HT1080 (cell line): ENCODE measurements around the gene KCNT1. TPM values are rescaled to one million over a fixed set of nuclear protein-coding genes. Genes with fewer than 3 reads are reported as not detected.

ENCODE experiments used
- DNase-seq: peaks from one replicate; pipeline ENCODE4 v3.0.0-alpha.2; 2015; ENCODE audit warnings: low read depth
- total RNA-seq: library from RNA; depleted of rRNA; stranded (reverse); fragments of >200 nt; shearing (Covaris generic); gene quantifications from 2 replicates; pipeline ENCODE4 v1.2.3, GENCODE V29; 2014

The KCNT1 gene
- total RNA-seq, 1 experiment from 2014 or later = not detected

GRCh38 chr9:135778421-135778820, 76.4 kb downstream of the KCNT1 start:
- DNase-seq = no peak

GRCh38 chr9:135779571-135779970, 77.6 kb downstream of the KCNT1 start:
- no peak for DNase-seq

DNA sequence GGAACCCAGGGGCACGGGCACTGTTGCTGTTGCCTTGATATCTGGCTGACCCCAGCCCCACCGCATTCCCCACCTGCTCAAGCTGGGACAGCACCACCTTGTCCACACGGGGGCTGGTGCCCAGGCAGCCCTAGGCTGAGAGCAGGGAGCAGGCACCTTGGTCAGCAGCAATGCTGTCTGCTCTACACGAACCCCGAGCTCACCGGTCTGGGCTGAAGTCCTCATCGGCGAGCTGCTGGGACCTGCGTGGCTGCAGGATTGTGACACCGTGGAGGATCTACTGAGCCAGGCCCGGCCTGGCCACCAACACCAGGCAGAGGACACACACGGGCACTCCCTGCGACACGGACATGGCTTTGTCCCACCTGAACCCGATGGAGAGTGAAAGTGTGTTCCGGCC, 78.1 kb downstream of the KCNT1 start:
- no peak for DNase-seq

DNA sequence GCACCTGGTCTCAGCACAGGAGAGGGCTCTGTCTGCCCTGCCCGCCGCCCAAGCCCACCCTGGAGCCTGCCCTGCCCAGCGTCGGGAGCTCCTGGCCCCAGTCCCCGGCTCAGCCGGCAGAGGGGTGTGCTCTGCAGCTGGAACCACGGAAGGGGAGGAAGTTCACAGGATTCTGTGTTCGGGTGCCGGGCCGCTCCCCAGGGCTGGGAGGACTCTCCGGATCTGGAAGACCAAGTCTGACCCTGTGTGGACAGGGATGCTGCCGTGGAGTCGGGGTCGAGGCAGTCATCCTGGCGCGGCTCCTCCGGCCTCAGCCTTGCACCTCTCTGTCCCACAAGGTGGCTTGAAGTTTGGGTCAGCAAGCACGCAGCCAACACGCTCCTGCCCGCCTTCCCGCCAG, 78.6 kb downstream of the KCNT1 start:
- DNase-seq = no peak

GRCh38 chr9:135782946-135783345, 81.0 kb downstream of the KCNT1 start:
- no peak for DNase-seq

DNA sequence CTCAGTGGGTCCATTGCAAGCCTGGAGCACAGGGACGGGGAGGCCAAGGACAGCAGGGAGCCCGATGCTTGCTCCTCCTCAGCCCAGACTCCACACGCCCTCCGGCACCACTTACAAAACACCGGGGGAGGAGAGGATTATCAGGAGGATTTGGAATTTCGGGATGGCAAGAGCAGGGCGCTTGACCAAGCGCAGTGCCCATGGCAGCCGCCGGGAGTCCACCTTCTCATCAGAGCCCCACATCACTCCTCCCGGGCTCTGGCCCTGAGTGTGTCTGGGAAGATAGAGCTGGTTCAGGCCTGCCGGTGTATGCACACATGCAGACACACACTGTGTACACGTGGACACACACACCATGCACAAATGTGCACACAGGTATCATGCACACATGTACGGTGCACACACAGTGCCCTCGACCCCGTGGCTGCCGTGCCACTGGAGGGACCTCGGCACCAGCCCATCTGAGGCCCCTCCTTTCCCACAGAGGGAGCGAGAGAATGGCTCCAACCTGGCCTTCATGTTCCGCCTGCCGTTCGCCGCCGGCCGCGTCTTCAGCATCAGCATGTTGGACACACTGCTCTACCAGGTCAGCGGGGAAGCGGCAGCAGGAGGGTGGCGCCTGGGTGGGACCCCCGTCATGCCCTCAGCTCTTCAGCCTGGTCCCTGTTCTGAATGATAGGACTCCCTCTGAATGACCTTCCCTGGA, 81.7 kb downstream of the KCNT1 start:
- no peak for DNase-seq

GRCh38 chr9:135785013-135785575, 83.1 kb downstream of the KCNT1 start:
- DNase-seq = no peak

GRCh38 chr9:135786146-135786690, 84.2 kb downstream of the KCNT1 start:
- no peak for DNase-seq

GRCh38 chr9:135787317-135787716, 85.3 kb downstream of the KCNT1 start:
- DNase-seq = no peak

- no peak for DNase-seq
Observed at GRCh38 chr9:135787776-135788575, 86.0 kb downstream of the KCNT1 start.

- no peak for DNase-seq
Observed at GRCh38 chr9:135788576-135789300, 86.8 kb downstream of the KCNT1 start.

DNA sequence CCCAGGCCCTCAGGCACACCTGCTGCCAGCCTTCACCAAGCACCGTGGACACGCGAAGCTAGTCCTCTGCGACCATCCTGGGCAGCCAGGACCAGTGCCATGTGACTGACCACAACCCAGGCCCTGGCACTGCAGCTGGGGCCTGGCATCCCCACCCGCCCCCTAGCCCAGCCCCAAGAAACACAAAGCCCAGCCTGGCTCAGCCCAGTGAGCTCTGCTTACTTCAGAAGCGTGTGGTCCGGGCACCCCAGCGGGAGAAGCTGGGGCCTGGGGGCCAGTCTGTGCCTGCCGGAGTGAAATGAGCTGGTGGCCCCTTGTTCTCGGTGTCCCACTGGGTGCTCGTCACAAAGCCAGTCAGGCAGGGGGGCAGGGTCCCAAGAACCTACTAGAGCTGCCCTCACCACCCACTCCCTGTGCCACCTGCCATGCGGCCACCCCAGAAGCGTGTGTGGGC, 87.9 kb downstream of the KCNT1 start:
- no peak for DNase-seq

GRCh38 chr9:135790356-135790755, 88.4 kb downstream of the KCNT1 start:
- DNase-seq = no peak

DNA sequence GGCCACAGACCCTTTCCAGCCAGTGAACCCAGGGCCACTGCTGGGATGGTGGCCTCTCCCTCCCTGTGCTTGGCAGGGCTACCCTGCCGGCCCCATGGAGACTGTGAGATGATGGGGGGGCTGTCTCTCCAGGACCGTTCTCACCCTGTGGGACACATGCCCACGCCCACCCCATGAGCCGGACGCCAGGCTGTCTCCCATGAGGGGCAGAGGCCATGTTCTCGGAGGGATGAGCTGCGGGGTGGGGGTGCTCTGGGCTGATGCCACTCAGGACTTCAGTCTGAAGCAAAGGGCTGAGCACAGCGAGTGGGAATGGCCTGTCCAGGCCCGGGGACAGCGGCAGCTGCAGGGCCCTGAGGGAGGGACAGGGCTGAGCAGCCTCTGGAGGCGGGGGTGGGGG, 88.9 kb downstream of the KCNT1 start:
- no peak for DNase-seq

DNA sequence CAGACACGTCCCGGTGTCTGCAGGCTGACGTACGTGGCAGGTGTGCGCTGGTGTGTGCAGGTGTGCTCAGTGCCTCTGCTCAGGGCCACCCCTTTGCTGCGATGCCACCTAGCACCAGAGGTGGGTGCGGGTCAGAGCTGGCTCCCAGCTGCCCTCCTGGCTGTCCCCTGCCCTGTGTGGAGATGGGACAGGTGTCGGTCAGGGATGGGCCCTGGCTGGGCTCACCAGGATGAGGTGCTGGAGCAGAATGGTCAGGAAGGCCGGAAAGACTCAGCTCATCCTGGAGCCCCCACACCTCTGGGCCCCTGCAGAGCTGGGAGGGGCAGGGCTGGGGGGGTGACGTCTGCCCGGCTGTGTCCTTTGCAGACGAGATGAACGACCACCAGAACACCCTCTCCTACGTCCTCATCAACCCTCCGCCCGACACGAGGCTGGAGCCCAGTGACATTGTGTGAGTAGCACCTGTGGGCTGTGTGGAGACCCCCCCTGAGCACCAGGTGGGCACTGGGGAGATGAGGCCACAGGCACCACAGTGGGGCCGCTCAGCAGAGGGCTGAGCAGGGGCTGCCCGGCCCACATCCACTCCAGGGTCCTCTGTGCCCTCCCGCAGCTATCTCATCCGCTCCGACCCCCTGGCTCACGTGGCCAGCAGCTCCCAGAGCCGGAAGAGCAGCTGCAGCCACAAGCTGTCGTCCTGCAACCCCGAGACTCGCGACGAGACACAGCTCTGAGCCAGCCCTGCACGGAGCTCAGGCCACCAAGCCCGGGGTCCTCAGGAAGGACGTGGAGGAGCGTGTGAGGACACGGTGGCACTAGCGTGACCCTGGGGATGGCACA, 89.7 kb downstream of the KCNT1 start:
- DNase-seq = no peak

DNA sequence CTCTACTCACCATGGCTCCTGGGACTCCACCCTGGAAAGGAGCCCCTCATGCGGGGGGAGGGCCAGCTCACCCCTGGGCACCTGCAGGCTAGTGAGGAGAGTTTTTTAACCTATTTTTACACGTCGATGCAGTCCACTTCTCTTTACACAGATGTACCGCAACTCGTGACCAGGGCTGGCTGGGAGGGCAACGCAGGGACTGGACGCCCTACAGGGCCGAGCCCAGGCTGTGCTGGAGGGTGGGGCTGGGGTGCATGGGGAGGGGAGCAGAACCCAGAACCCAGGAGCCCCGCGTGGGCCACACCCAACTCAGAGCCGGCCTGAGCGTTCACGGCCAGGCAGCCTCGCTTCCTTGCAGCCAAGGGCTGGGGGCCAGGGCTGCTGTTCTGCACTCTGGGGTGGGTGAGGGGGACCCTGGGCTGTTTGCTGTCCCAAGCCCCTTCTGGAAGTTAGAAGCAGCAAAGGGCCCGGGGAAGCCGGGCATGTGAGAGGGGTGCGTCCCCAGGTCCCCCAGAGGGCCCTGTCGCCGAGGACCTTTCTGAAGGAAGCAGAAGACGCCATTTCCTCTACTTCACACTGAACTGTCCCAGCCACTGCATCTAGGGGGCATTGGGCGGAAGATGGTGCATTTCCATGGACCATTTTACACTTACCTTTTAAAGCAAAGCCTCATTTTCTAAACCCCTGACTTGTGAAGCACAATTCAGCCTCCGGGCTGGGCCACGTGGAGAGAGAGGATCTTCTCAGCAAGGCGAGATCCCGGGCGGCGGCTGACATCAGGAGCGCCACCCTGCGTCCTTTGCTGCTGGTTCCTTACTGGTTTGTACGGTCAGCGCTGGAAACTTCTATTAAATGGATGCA, 90.5 kb downstream of the KCNT1 start:
- no peak for DNase-seq

DNA sequence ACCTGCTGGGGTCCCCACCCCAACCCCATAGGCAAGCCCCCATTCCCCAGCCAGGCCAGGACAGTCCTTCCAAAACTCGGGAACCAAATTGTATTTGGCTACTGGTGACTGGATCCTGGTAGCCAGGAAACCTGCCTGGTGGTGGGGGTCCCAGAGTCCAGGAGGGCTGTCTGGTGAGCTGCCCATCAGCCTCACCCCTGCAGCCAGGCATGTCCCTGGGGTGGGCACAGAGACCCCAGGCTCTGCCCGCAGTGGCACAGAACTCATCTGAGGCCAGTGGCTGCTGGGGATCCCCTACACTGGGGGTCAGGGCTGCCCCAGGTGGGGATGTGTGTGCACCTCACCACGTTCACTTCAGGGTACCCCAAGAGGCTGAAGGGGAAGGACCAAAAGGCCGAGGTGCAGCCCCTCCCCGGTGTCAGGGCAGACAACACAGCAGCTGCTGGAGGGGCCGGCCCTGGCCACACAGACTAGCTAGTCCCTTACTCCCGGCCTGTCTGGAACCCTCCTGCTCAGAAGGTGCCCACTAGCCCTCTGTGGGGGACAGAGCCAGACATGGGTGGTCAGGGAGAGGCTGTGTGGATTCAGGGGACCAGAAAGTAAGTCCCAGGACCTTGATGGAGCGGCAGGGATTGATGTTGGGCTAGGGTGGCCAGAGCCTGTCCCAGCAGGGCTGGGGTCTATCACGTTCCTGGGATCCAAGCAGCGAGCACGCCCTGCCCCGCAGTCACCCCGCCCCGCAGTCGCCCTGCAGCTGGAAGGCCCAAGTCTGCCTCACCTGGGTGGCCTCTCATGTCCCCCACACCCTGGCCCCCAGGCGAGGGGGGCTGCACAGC, 91.5 kb downstream of the KCNT1 start:
- no peak for DNase-seq

DNA sequence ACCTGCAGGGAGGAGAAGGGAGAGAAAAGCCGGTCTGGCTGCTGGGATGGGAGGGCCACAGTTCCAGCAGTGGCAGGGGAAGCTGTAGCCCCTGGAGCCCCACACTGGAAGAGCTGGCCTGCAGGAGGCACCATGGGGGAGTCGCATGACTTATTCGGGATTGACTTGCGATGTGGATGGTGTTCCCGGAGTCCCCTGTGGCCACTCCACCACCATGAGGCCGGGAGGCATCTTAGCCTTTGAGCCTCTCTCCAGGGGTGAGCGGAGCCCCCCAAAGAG, 92.0 kb downstream of the KCNT1 start:
- no peak for DNase-seq

DNA sequence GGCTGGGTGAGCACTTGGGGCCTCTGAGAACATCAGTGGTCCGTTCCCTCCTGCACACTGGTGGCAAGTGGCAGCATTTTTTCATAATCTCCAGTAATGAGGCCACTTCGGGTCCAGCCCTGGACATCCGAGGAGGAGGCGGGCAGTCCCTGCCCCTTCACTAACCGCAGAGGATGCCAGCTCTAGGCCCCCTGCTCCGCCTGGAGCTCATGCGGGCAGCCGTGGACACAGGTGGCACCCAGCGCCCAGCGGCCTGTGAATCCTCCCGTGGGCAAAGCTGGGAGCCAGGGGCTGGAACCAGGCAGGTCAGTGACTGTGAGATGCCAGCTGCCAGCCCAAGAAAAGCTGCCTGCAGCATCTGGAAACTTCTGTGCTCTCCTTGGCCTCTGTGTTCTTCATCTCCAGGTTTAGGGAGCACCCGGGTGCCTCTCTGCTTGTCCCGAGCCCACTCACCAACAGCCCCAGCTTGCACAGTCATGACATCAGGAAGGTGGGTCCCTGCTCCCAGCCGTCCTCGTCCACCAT, 92.4 kb downstream of the KCNT1 start:
- DNase-seq = no peak
